ENCODE data around the gene CFAP161.

- TF ChIP-seq SMC3 (IDR thresholded peaks at IDR 0.05; ENCODE audit: low read depth, low read length), result no peak
- TF ChIP-seq, protein P1, sequence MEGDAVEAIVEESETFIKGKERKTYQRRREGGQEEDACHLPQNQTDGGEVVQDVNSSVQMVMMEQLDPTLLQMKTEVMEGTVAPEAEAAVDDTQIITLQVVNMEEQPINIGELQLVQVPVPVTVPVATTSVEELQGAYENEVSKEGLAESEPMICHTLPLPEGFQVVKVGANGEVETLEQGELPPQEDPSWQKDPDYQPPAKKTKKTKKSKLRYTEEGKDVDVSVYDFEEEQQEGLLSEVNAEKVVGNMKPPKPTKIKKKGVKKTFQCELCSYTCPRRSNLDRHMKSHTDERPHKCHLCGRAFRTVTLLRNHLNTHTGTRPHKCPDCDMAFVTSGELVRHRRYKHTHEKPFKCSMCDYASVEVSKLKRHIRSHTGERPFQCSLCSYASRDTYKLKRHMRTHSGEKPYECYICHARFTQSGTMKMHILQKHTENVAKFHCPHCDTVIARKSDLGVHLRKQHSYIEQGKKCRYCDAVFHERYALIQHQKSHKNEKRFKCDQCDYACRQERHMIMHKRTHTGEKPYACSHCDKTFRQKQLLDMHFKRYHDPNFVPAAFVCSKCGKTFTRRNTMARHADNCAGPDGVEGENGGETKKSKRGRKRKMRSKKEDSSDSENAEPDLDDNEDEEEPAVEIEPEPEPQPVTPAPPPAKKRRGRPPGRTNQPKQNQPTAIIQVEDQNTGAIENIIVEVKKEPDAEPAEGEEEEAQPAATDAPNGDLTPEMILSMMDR (IDR thresholded peaks at IDR 0.05), result no peak
- TF ChIP-seq GATA2 (CRISPR knock-in tag; IDR thresholded peaks at IDR 0.05), result no peak
Observed at GRCh38 chr15:81196576-81197254, 62.6 kb downstream of the CFAP161 start, which contains the start of gene IL16.

Measured in SK-N-SH (cell line).